ENCODE data around the gene MYL5. TPM values are rescaled to one million over a fixed set of nuclear protein-coding genes. Genes with fewer than 3 reads are reported as not detected.

The MYL5 gene
- total and polyA plus RNA-seq, 4 donors: 2.4 to 5.0 (median 4.7) TPM

- Histone ChIP-seq H3K27ac (ENCODE audit: low read depth in 1 of 2, low read length in 2 of 2) (no peak overlapping the region), H3K4me1 (ENCODE audit: control insufficient read depth in 4 of 4, insufficient read depth in 4 of 4, low read length in 3 of 4) (no peaks in the 10 kb centered on the region), H3K27me3 (ENCODE audit: control insufficient read depth in 4 of 4, insufficient read depth in 4 of 4, low read length in 3 of 4) (no peaks in the 10 kb centered on the region), H3K4me3 (ENCODE audit: low read depth in 1 of 3, low read length in 3 of 3) (no peak overlapping the region), H3K9ac (ENCODE audit: low read depth in 1 of 2, low read length in 2 of 2) (no peak overlapping the region), H3K36me3 (ENCODE audit: control insufficient read depth in 4 of 4, insufficient read depth in 3 of 4, low read depth in 1 of 4, low read length in 3 of 4) (peaks cover 1 to 14% (median 8%) of the 10 kb centered on the region in 4 donors), H3K9me3 (ENCODE audit: control insufficient read depth in 4 of 4, low read length in 3 of 4) (no peaks in the 10 kb centered on the region)
- DNase-seq (ENCODE audit: low spot score): no peak
- TF ChIP-seq GABPA (IDR thresholded peaks at IDR 0.05 in 1 of 2, conservative IDR thresholded peaks at IDR 0.05 in 1 of 2): no peak
- no peak for TF ChIP-seq YY1 (IDR thresholded peaks at IDR 0.05)
- TF ChIP-seq, protein P1, sequence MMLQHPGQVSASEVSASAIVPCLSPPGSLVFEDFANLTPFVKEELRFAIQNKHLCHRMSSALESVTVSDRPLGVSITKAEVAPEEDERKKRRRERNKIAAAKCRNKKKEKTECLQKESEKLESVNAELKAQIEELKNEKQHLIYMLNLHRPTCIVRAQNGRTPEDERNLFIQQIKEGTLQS (IDR thresholded peaks at IDR 0.05): no peak
- TF ChIP-seq, protein P2, sequence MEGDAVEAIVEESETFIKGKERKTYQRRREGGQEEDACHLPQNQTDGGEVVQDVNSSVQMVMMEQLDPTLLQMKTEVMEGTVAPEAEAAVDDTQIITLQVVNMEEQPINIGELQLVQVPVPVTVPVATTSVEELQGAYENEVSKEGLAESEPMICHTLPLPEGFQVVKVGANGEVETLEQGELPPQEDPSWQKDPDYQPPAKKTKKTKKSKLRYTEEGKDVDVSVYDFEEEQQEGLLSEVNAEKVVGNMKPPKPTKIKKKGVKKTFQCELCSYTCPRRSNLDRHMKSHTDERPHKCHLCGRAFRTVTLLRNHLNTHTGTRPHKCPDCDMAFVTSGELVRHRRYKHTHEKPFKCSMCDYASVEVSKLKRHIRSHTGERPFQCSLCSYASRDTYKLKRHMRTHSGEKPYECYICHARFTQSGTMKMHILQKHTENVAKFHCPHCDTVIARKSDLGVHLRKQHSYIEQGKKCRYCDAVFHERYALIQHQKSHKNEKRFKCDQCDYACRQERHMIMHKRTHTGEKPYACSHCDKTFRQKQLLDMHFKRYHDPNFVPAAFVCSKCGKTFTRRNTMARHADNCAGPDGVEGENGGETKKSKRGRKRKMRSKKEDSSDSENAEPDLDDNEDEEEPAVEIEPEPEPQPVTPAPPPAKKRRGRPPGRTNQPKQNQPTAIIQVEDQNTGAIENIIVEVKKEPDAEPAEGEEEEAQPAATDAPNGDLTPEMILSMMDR (IDR thresholded peaks at IDR 0.05; ENCODE audit: low read depth, low read length, missing input control): no peak
- TF ChIP-seq RAD21 (IDR thresholded peaks at IDR 0.05): no peak
- TF ChIP-seq, protein P3, sequence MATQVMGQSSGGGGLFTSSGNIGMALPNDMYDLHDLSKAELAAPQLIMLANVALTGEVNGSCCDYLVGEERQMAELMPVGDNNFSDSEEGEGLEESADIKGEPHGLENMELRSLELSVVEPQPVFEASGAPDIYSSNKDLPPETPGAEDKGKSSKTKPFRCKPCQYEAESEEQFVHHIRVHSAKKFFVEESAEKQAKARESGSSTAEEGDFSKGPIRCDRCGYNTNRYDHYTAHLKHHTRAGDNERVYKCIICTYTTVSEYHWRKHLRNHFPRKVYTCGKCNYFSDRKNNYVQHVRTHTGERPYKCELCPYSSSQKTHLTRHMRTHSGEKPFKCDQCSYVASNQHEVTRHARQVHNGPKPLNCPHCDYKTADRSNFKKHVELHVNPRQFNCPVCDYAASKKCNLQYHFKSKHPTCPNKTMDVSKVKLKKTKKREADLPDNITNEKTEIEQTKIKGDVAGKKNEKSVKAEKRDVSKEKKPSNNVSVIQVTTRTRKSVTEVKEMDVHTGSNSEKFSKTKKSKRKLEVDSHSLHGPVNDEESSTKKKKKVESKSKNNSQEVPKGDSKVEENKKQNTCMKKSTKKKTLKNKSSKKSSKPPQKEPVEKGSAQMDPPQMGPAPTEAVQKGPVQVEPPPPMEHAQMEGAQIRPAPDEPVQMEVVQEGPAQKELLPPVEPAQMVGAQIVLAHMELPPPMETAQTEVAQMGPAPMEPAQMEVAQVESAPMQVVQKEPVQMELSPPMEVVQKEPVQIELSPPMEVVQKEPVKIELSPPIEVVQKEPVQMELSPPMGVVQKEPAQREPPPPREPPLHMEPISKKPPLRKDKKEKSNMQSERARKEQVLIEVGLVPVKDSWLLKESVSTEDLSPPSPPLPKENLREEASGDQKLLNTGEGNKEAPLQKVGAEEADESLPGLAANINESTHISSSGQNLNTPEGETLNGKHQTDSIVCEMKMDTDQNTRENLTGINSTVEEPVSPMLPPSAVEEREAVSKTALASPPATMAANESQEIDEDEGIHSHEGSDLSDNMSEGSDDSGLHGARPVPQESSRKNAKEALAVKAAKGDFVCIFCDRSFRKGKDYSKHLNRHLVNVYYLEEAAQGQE (IDR thresholded peaks at IDR 0.05): no peak
- no peak for TF ChIP-seq NR2F2 (IDR thresholded peaks at IDR 0.05)
- TF ChIP-seq EGR1 (IDR thresholded peaks at IDR 0.05; ENCODE audit: low read depth in 2 of 2): no peak
- no peak for TF ChIP-seq ZBTB33 (IDR thresholded peaks at IDR 0.05)
- no peak for TF ChIP-seq RXRA (IDR thresholded peaks at IDR 0.05)
- no peak for TF ChIP-seq HNF4G (IDR thresholded peaks at IDR 0.05)
- TF ChIP-seq JUND (IDR thresholded peaks at IDR 0.05): no peak
- no peak for TF ChIP-seq SP1 (IDR thresholded peaks at IDR 0.05)
- no peak for TF ChIP-seq HNF4A (conservative IDR thresholded peaks at IDR 0.05)
- TF ChIP-seq, protein P4, sequence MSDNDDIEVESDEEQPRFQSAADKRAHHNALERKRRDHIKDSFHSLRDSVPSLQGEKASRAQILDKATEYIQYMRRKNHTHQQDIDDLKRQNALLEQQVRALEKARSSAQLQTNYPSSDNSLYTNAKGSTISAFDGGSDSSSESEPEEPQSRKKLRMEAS (IDR thresholded peaks at IDR 0.05): no peak
- WGBS: 85% methylated on average over 28 of the region's 28 CpGs
Measured at GRCh38 chr4:666822-667544, 7.4 kb upstream of the MYL5 start.

All from liver (tissue), 9 donors.